HL-60 (cell line): ENCODE measurements around the gene BCL11A.

Experiments
- CTCF ChIP-seq: IDR thresholded peaks from one replicate; pipeline ENCODE4 v1.5.1; 2011; ENCODE audit warnings: low read length, control low read depth, inconsistent platforms; ENCODE audit not compliant: insufficient read depth
- REST ChIP-seq: IDR thresholded peaks from 2 replicates; pipeline ENCODE4 v1.6.1; 2012; ENCODE audit warnings: low read depth; ENCODE audit not compliant: insufficient replicate concordance

GRCh38 chr2:60528281-60529020 is 25.0 kb downstream of the BCL11A start:
- TF ChIP-seq CTCF (no peak), REST (no peak)
